Activated CD8-positive, alpha-beta memory T cell treated with anti-CD3 and anti-CD28 coated beads, Interleukin-2, amount 50 U/mL, for 24 hours (primary cell): Measurements from ENCODE around the gene TMEM242.

ENCODE experiments used
- DNase-seq: peaks from one replicate; pipeline ENCODE4 v3.0.0-alpha.2; 2020; ENCODE audit errors: extremely low read depth

TMEM242 gene

GRCh38 chr6:157288575-157288974 lies 34.7 kb downstream of the TMEM242 start:
- DNase-seq = no peak

- no peak for DNase-seq
Observed at GRCh38 chr6:157287923-157288322, 35.4 kb downstream of the TMEM242 start.

- DNase-seq = no peak
Observed at GRCh38 chr6:157287247-157287850, 36.0 kb downstream of the TMEM242 start.

- DNase-seq = no peak
Observed at GRCh38 chr6:157285422-157285779, 37.9 kb downstream of the TMEM242 start.

- DNase-seq = no peak
Observed at GRCh38 chr6:157284738-157285421, 38.4 kb downstream of the TMEM242 start.

- no peak for DNase-seq
Observed at GRCh38 chr6:157283900-157284737, 39.2 kb downstream of the TMEM242 start.

- DNase-seq = no peak
Observed at GRCh38 chr6:157283330-157283898, 39.9 kb downstream of the TMEM242 start.

GRCh38 chr6:157282284-157282683 lies 41.0 kb downstream of the TMEM242 start:
- DNase-seq = no peak

- DNase-seq = no peak
Observed at GRCh38 chr6:157281570-157281969, 41.7 kb downstream of the TMEM242 start.

- DNase-seq = no peak
Observed at GRCh38 chr6:157280947-157281346, 42.4 kb downstream of the TMEM242 start.

- DNase-seq = no peak
Observed at GRCh38 chr6:157280157-157280556, 43.2 kb downstream of the TMEM242 start.

GRCh38 chr6:157278171-157278570 lies 45.1 kb downstream of the TMEM242 start:
- no peak for DNase-seq

- no peak for DNase-seq
Observed at GRCh38 chr6:157276731-157277130, 46.6 kb downstream of the TMEM242 start.

- no peak for DNase-seq
Observed at GRCh38 chr6:157276134-157276532, 47.2 kb downstream of the TMEM242 start.

GRCh38 chr6:157274471-157275226 lies 48.7 kb downstream of the TMEM242 start:
- peak; percentile 47 for DNase-seq

- no peak for DNase-seq
Observed at GRCh38 chr6:157273756-157274470, 49.4 kb downstream of the TMEM242 start.

GRCh38 chr6:157272866-157273755 lies 50.2 kb downstream of the TMEM242 start:
- DNase-seq = no peak

GRCh38 chr6:157272372-157272771 lies 50.9 kb downstream of the TMEM242 start:
- DNase-seq = no peak

GRCh38 chr6:157271911-157272310 lies 51.4 kb downstream of the TMEM242 start:
- no peak for DNase-seq

- DNase-seq = no peak
Observed at GRCh38 chr6:157271441-157271840, 51.9 kb downstream of the TMEM242 start.
